CD4-positive, alpha-beta memory T cell (primary cell): ENCODE data around the gene HS6ST3. TPM values are rescaled to one million over a fixed set of nuclear protein-coding genes. Genes with fewer than 3 reads are reported as not detected.

ENCODE experiments used
- CTCF ChIA-PET: fragments of 350-600 bp; sonication (Branson Sonifier 250); formaldehyde crosslinking; loops from one replicate; lab custom pipeline; 2021; ENCODE audit warnings: inconsistent platforms; ENCODE audit not compliant: partially characterized antibody; lab: Charles Lee
- POLR2A ChIA-PET: fragments of 350-600 bp; sonication (Branson Sonifier 250); formaldehyde crosslinking; loops from one replicate; lab custom pipeline; 2021; ENCODE audit not compliant: partially characterized antibody; lab: Charles Lee
- DNase-seq, 5 donors: peaks; one replicate each; pipeline versions ENCODE4 v3.0.0 to v3.0.0-alpha.2; 2020 to 2022; ENCODE audit warnings: mixed read lengths in 1 of 5
- H3K27ac ChIP-seq: one replicate; pipeline ENCODE4 v1.7.0; 2013; ENCODE audit warnings: low read depth, low read length
- H3K27me3 ChIP-seq: 2 replicates; pipeline ENCODE4 v1.7.0; 2013; ENCODE audit warnings: mild to moderate bottlenecking, low read length, moderate library complexity; ENCODE audit not compliant: insufficient read depth
- H3K36me3 ChIP-seq: 2 replicates; pipeline ENCODE4 v1.7.0; 2013; ENCODE audit warnings: mild to moderate bottlenecking, low read length, moderate library complexity; ENCODE audit not compliant: insufficient read depth
- H3K4me1 ChIP-seq: 2 replicates; pipeline ENCODE4 v1.7.0; 2013; ENCODE audit warnings: mild to moderate bottlenecking, low read length, moderate library complexity; ENCODE audit not compliant: insufficient read depth
- H3K4me3 ChIP-seq, 2 donors: one replicate each; pipeline ENCODE4 v1.7.0; 2013; ENCODE audit warnings: low read length in 2 of 2, mild to moderate bottlenecking in 1 of 2
- H3K9me3 ChIP-seq, 2 donors: one replicate each; pipeline ENCODE4 v1.7.0; 2013; ENCODE audit warnings: low read length in 2 of 2, control low read depth in 1 of 2; ENCODE audit not compliant: control insufficient read depth in 1 of 2
- H3K27ac Mint-ChIP-seq, 7 donors: one replicate each; pipeline ENCODE4 v1.8.0; 2020 to 2021; ENCODE audit warnings: mixed read lengths in 7 of 7, mild to moderate bottlenecking in 6 of 7, inconsistent platforms in 3 of 7, moderate library complexity in 3 of 7
- H3K27me3 Mint-ChIP-seq, 2 donors: one replicate each; pipeline ENCODE4 v1.8.0; 2020 to 2021; ENCODE audit warnings: mixed read lengths in 2 of 2
- H3K36me3 Mint-ChIP-seq, 2 donors: one replicate each; pipeline ENCODE4 v1.8.0; 2020 to 2021; ENCODE audit warnings: mixed read lengths in 2 of 2, inconsistent platforms in 1 of 2, mild to moderate bottlenecking in 1 of 2
- H3K4me1 Mint-ChIP-seq, 4 donors: one replicate each; pipeline ENCODE4 v1.8.0; 2020 to 2021; ENCODE audit warnings: mixed read lengths in 4 of 4, mild to moderate bottlenecking in 1 of 4
- H3K4me3 Mint-ChIP-seq, 8 donors: one replicate each; pipeline ENCODE4 v1.8.0; 2020 to 2021; ENCODE audit warnings: mixed read lengths in 8 of 8, mild to moderate bottlenecking in 7 of 8, moderate library complexity in 6 of 8, inconsistent platforms in 3 of 8
- H3K9me3 Mint-ChIP-seq, 8 donors: one replicate each; pipeline ENCODE4 v1.8.0; 2020 to 2021; ENCODE audit warnings: mixed read lengths in 8 of 8, mild to moderate bottlenecking in 5 of 8, inconsistent platforms in 3 of 8, moderate library complexity in 1 of 8
- intact Hi-C: fragments of 100-400 bp; cut with micrococcal nuclease; formaldehyde crosslinking; loops from one replicate; pipeline ENCODE4 v1.15.1; 2023
- polyA plus RNA-seq, 2 donors: library from polyadenylated mRNA; unstranded; fragments of 300-500 nt; fragmentation: Illumina TruSeq; gene quantifications; one replicate each; pipeline ENCODE4 v1.2.3, GENCODE V29; 2021
- total RNA-seq, 2 experiments: library from RNA; stranded (reverse); gene quantifications; one replicate each; pipeline ENCODE4 v1.2.3, GENCODE V29; 2021

Gene HS6ST3
- total and polyA plus RNA-seq, 4 experiments from 2014 or later = not detected

DNA sequence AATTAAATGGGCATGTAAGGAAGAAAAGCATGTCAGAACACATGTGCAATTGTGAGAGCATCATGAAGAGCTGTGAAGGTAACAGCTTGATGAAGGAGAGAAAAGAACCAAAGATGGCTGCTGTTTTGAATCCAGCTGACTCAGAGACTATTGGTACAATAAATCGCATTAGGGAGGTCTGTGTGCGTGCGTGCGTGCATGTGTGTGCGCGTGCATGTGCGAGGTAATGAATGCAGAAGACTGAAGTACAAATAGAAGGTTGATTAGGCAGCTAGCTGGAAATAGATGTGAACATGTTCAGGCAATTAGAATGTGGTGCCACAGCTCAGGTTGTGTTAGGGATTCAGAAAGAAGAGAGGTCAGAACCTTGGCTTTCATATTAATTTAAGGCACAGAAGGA, 463.9 kb downstream of the HS6ST3 start:
- H3K27me3 Mint-ChIP-seq = no peaks in the 10 kb centered on the region
- no peak overlapping the region for H3K4me3 ChIP-seq
- peaks cover 0 to 5% (median 0%) of the 10 kb centered on the region in 8 donors for H3K9me3 Mint-ChIP-seq
- H3K27me3 ChIP-seq = no peaks in the 10 kb centered on the region
- POLR2A ChIA-PET = no interaction called here
- CTCF ChIA-PET = no interaction called here
- no peak overlapping the region for H3K27ac Mint-ChIP-seq
- no peaks in the 10 kb centered on the region for H3K36me3 ChIP-seq
- H3K27ac ChIP-seq = no peak overlapping the region
- H3K36me3 Mint-ChIP-seq = no peaks in the 10 kb centered on the region
- intact Hi-C loops = no loop called here
- H3K4me1 ChIP-seq = no peaks in the 10 kb centered on the region
- DNase-seq = no peak
- H3K9me3 ChIP-seq = no peaks in the 10 kb centered on the region
- H3K4me1 Mint-ChIP-seq = no peaks in the 10 kb centered on the region
- no peak overlapping the region for H3K4me3 Mint-ChIP-seq

DNA sequence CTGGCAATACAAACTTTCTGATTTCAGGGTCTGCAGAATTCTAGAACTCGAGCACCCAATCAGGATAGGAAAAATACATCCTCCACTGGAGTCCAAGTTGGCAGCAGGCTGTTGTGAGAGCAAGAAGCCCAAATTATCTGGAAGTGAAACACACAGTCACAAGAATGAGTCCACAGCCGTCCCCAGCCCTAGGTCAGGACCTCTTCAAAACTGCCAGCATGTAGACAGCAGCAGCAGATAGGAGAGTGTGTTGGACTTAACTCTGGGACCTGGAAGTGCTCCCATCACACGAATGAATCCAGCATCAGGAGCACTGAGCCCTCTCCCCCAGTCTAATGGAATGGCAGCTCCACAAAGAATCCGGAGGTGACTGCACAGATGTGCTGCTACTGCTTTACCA, 483.7 kb downstream of the HS6ST3 start:
- CTCF ChIA-PET = no interaction called here
- H3K27ac ChIP-seq = no peak overlapping the region
- H3K27ac Mint-ChIP-seq = no peak overlapping the region
- H3K9me3 ChIP-seq = no peaks in the 10 kb centered on the region
- no peak for DNase-seq
- POLR2A ChIA-PET = no interaction called here
- no peak overlapping the region for H3K4me3 Mint-ChIP-seq
- H3K36me3 Mint-ChIP-seq = no peaks in the 10 kb centered on the region
- intact Hi-C loops = no loop called here
- no peaks in the 10 kb centered on the region for H3K27me3 ChIP-seq
- H3K4me1 Mint-ChIP-seq = no peaks in the 10 kb centered on the region
- no peak overlapping the region for H3K4me3 ChIP-seq
- H3K27me3 Mint-ChIP-seq = no peaks in the 10 kb centered on the region
- no peaks in the 10 kb centered on the region for H3K4me1 ChIP-seq
- no peaks in the 10 kb centered on the region for H3K36me3 ChIP-seq
- peaks cover 0 to 17% (median 9%) of the 10 kb centered on the region in 8 donors for H3K9me3 Mint-ChIP-seq

DNA sequence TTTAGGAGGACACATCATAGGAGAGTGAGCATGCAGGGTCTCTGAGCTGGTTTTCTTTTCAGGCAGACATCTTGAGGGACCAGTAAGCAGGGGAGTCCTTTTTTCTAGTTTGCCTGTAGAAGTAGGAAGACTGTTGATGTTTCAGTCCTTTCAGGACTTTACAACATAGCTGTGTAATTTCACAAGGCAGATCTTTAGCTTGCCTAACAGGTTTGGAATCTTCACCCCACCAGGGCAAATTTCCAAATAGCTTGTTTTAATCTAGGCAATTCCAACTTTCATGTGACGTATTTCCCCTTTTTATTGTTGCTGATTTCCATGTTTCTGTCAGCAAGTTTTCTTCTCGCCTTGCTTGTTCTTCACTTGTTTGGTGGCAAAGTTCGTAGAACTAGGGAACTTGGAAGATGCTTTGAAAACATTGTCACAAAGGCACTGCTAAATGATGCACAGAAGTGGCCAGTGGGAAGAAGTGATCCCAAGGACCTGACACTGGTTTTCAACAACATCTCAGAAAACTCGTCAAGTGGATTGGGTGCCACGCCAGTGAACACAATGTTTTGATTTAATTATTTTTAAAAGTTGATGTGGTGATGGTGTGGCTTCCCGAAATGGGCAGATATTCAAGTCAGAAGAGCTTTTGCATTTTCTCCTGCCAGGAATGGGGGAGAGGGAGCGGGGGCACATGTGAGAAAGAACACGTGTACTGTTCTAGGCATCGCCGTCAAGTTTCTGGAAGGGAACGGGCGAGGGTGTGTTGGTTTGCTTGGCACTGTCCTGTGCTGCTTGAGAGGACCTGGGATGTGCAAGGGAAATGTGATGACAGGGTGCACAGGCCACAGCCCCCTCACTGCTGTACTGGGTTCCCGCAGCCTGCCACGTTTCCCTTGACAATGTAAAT, 485.8 kb downstream of the HS6ST3 start:
- Mint-ChIP-seq H3K4me3 (no peak overlapping the region), H3K9me3 (peaks cover 0 to 17% (median 9%) of the 10 kb centered on the region in 8 donors), H3K4me1 (no peaks in the 10 kb centered on the region), H3K27me3 (no peaks in the 10 kb centered on the region), H3K27ac (no peak overlapping the region), H3K36me3 (no peaks in the 10 kb centered on the region)
- Histone ChIP-seq H3K4me3 (no peak overlapping the region), H3K27ac (no peak overlapping the region), H3K27me3 (no peaks in the 10 kb centered on the region), H3K9me3 (no peaks in the 10 kb centered on the region), H3K36me3 (no peaks in the 10 kb centered on the region), H3K4me1 (no peaks in the 10 kb centered on the region)
- intact Hi-C loops = no loop called here
- ChIA-PET CTCF (no interaction called here), POLR2A (no interaction called here)
- no peak for DNase-seq

DNA sequence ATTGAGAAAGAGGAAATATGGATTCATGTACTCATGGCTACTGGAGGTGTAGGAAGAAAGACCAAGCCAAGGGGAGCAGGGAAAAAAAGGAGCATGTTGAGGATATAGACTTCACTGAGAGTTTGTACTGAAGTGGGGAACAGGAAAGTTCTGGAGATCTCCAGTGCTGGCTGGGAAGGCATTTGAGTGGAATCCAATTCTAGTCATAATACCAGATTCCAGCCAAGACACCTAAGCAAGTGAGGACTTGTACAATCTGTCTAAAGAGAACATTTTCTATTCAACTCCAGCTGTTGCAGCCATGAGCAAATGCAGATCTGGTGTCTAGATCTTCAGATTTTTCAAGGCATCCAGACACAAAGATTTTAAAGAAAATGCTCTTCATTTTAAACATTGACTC, 491.8 kb downstream of the HS6ST3 start:
- H3K9me3 ChIP-seq = no peaks in the 10 kb centered on the region
- H3K27ac Mint-ChIP-seq = no peak overlapping the region

DNA sequence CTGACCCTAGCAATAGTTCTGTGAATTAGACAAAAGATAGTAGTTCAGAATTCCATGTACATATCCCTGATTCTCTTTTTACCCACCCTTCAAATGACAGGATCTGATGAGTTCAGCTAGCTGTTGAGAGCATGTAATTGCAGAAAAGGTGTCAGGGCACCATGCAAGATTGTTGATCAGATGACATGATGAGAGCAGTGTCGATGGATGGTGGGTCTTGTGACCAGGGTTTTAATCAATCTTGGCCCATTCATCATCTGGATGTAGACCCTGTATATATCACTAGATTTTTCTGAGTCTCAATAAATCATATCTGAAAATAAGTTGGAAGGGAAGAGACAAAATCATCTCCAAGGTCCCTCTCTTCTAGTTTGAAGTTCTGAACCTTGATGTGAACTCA, 525.3 kb downstream of the HS6ST3 start:
- peaks cover 2 to 17% (median 8%) of the 10 kb centered on the region in 8 donors for H3K9me3 Mint-ChIP-seq
- H3K4me1 ChIP-seq = no peaks in the 10 kb centered on the region
- H3K27me3 Mint-ChIP-seq = no peaks in the 10 kb centered on the region
- no peaks in the 10 kb centered on the region for H3K9me3 ChIP-seq
- H3K27me3 ChIP-seq = no peaks in the 10 kb centered on the region
- intact Hi-C loops = no loop called here
- no peak overlapping the region for H3K4me3 Mint-ChIP-seq
- H3K36me3 Mint-ChIP-seq = no peaks in the 10 kb centered on the region
- no peaks in the 10 kb centered on the region for H3K4me1 Mint-ChIP-seq
- DNase-seq = no peak
- no peak overlapping the region for H3K27ac ChIP-seq
- H3K27ac Mint-ChIP-seq = no peak overlapping the region
- H3K36me3 ChIP-seq = no peaks in the 10 kb centered on the region
- H3K4me3 ChIP-seq = no peak overlapping the region
- ChIA-PET POLR2A (no interaction called here), CTCF (no interaction called here)

More for the DNA sequence above, 491.8 kb downstream of the HS6ST3 start:
- H3K4me1 Mint-ChIP-seq = no peaks in the 10 kb centered on the region
- ChIA-PET POLR2A (no interaction called here), CTCF (no interaction called here)
- no peaks in the 10 kb centered on the region for H3K36me3 Mint-ChIP-seq
- no peak overlapping the region for H3K4me3 ChIP-seq
- intact Hi-C loops = no loop called here
- H3K4me3 Mint-ChIP-seq = no peak overlapping the region
- H3K27me3 Mint-ChIP-seq = no peaks in the 10 kb centered on the region
- H3K4me1 ChIP-seq = no peaks in the 10 kb centered on the region
- peaks cover 0 to 16% (median 9%) of the 10 kb centered on the region in 8 donors for H3K9me3 Mint-ChIP-seq
- no peaks in the 10 kb centered on the region for H3K36me3 ChIP-seq
- no peak overlapping the region for H3K27ac ChIP-seq
- no peak for DNase-seq
- H3K27me3 ChIP-seq = no peaks in the 10 kb centered on the region

DNA sequence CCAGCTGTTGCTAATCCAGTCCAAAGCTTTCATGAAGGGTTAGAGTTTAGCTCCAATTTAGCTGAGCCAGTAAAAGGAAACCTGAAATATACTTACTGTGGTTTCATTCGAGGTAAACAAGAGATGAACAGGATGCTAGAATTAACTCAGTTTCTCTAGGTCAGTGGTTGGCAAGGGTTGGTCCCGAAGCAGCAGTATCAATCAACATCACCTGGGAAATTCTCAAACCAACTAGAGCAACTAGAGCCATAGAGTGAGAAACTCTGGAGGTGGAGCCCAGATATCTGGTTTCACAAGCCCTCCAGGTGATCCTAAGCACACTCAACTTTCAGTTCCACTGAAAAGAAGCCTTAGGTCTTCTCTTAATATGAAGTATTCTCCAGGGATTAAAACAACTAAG, 527.6 kb downstream of the HS6ST3 start:
- CTCF ChIA-PET = no interaction called here
- Histone ChIP-seq H3K27me3 (no peaks in the 10 kb centered on the region), H3K4me1 (no peaks in the 10 kb centered on the region), H3K27ac (no peak overlapping the region), H3K9me3 (no peaks in the 10 kb centered on the region), H3K4me3 (no peak overlapping the region), H3K36me3 (no peaks in the 10 kb centered on the region)
- H3K27me3 Mint-ChIP-seq = no peaks in the 10 kb centered on the region
- H3K9me3 Mint-ChIP-seq = peaks cover 0 to 10% (median 4%) of the 10 kb centered on the region in 8 donors
- H3K4me1 Mint-ChIP-seq = no peaks in the 10 kb centered on the region
- POLR2A ChIA-PET = no interaction called here
- DNase-seq = no peak
- intact Hi-C loops = no loop called here
- H3K36me3 Mint-ChIP-seq = no peaks in the 10 kb centered on the region
- no peak overlapping the region for H3K4me3 Mint-ChIP-seq
- no peak overlapping the region for H3K27ac Mint-ChIP-seq

DNA sequence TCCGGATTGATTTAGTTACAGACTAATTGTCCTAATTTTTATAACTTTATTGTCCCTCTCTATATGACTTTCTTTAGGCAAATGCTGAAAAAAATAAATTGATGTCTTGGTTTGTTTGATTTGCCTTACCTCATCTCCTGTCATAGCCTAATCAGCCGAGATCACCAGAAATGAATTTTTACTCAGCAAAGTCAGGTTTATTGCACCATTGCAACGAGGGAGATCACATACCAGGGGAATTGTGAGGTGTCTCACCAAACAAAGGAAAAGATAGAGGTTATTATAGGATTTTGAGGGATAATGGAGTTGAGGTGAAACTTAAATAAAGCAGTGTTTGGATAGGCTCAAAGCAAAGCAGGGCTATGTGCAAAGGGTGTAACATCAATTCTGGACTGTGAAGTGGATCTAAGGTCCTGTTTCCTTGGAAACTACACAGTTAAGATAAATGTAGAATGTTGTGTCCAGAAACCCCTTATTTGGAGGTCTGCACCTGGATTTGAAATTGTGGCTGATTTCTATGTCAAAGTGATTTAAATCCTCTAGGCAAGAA, 531.8 kb downstream of the HS6ST3 start:
- peaks cover 0 to 4% (median 0%) of the 10 kb centered on the region in 8 donors for H3K9me3 Mint-ChIP-seq
- Histone ChIP-seq H3K9me3 (no peaks in the 10 kb centered on the region), H3K27me3 (no peaks in the 10 kb centered on the region), H3K27ac (no peak overlapping the region), H3K4me1 (no peaks in the 10 kb centered on the region), H3K4me3 (no peak overlapping the region), H3K36me3 (no peaks in the 10 kb centered on the region)
- ChIA-PET POLR2A (no interaction called here), CTCF (no interaction called here)
- H3K4me3 Mint-ChIP-seq = no peak overlapping the region
- H3K36me3 Mint-ChIP-seq = no peaks in the 10 kb centered on the region
- no peak overlapping the region for H3K27ac Mint-ChIP-seq
- no peaks in the 10 kb centered on the region for H3K27me3 Mint-ChIP-seq
- H3K4me1 Mint-ChIP-seq = no peaks in the 10 kb centered on the region
- DNase-seq = no peak
- intact Hi-C loops = no loop called here
